ENCODE measurements around the gene ZNF416.

Gene ZNF416

GRCh38 chr19:57578487-57579205, at the start of gene ZNF416:
ZNF416 (minus strand) TSS chr19:57578911; CDS start chr19:57578704, 207 bp downstream.
- no peak for TF ChIP-seq ZNF274 (IDR thresholded peaks at IDR 0.05; ENCODE audit: low read depth, low read length)

GRCh38 chr19:57623091-57623490, 44.4 kb upstream of the ZNF416 start:
- no peak for TF ChIP-seq ZNF274 (IDR thresholded peaks at IDR 0.05; ENCODE audit: low read depth, low read length)

More at GRCh38 chr19:57578487-57579205, at the start of gene ZNF416:
- peak within 1 kb of the TSS; percentile 89 for H3K4me3 ChIP-seq (ENCODE audit: low read length)

GRCh38 chr19:57620673-57621348, 42.1 kb upstream of the ZNF416 start:
- TF ChIP-seq ZNF274 (IDR thresholded peaks at IDR 0.05; ENCODE audit: low read depth, low read length), result peak; percentile 67; the same call in 1 of the 2 replicates
- no peak overlapping the region for H3K4me3 ChIP-seq (ENCODE audit: low read length)

More at GRCh38 chr19:57623091-57623490, 44.4 kb upstream of the ZNF416 start:
- H3K4me3 ChIP-seq (ENCODE audit: low read length), result no peak overlapping the region

GRCh38 chr19:57615346-57615745, 36.6 kb upstream of the ZNF416 start:
- no peak for TF ChIP-seq ZNF274 (IDR thresholded peaks at IDR 0.05; ENCODE audit: low read depth, low read length)
- peak overlapping the region; percentile 94; the same call in 1 of the 2 replicates for H3K4me3 ChIP-seq (ENCODE audit: low read length)

- H3K4me3 ChIP-seq (ENCODE audit: low read length), result peak within 1 kb of the TSS; percentile 94
- TF ChIP-seq ZNF274 (IDR thresholded peaks at IDR 0.05; ENCODE audit: low read depth, low read length), result no peak
Observed at GRCh38 chr19:57613941-57614743, 35.4 kb upstream of the ZNF416 start, which contains the start of gene ZNF134. ZNF134 (plus strand) TSS chr19:57614242; CDS start chr19:57619469, 5,227 bp downstream.

GRCh38 chr19:57611113-57611512, 32.4 kb upstream of the ZNF416 start:
- TF ChIP-seq ZNF274 (IDR thresholded peaks at IDR 0.05; ENCODE audit: low read depth, low read length), result no peak
- no peak overlapping the region for H3K4me3 ChIP-seq (ENCODE audit: low read length)

GRCh38 chr19:57606931-57607330, 28.2 kb upstream of the ZNF416 start:
- no peak for TF ChIP-seq ZNF274 (IDR thresholded peaks at IDR 0.05; ENCODE audit: low read depth, low read length)
- no peak overlapping the region for H3K4me3 ChIP-seq (ENCODE audit: low read length)

GRCh38 chr19:57599761-57600383, 21.2 kb upstream of the ZNF416 start, which contains the start of gene ZNF530:
ZNF530 (plus strand) TSS chr19:57599885; CDS start chr19:57604346, 4,461 bp downstream.
- peak within 1 kb of the TSS; percentile 86 for H3K4me3 ChIP-seq (ENCODE audit: low read length)
- TF ChIP-seq ZNF274 (IDR thresholded peaks at IDR 0.05; ENCODE audit: low read depth, low read length), result no peak

- no peak for TF ChIP-seq ZNF274 (IDR thresholded peaks at IDR 0.05; ENCODE audit: low read depth, low read length)
- peak overlapping the region; percentile 86; the same call in 1 of the 2 replicates for H3K4me3 ChIP-seq (ENCODE audit: low read length)
Observed at GRCh38 chr19:57599377-57599760, 20.7 kb upstream of the ZNF416 start.

GRCh38 chr19:57587529-57587928, 8.8 kb upstream of the ZNF416 start:
- no peak for TF ChIP-seq ZNF274 (IDR thresholded peaks at IDR 0.05; ENCODE audit: low read depth, low read length)
- H3K4me3 ChIP-seq (ENCODE audit: low read length), result no peak overlapping the region

GRCh38 chr19:57583521-57584416, 5.1 kb upstream of the ZNF416 start, which contains the start of gene ZIK1:
ZIK1 (plus strand) TSS chr19:57584145; CDS start chr19:57584357, 212 bp downstream.
- TF ChIP-seq ZNF274 (IDR thresholded peaks at IDR 0.05; ENCODE audit: low read depth, low read length), result no peak
- H3K4me3 ChIP-seq (ENCODE audit: low read length), result peak within 1 kb of the TSS; percentile 78

GRCh38 chr19:57583104-57583520, 4.4 kb upstream of the ZNF416 start:
- H3K4me3 ChIP-seq (ENCODE audit: low read length), result no peak overlapping the region; the same call in 1 of the 2 replicates

More at GRCh38 chr19:57583104-57583520, 4.4 kb upstream of the ZNF416 start:
- no peak for TF ChIP-seq ZNF274 (IDR thresholded peaks at IDR 0.05; ENCODE audit: low read depth, low read length)

All from GM08714 (cell line).